ENCODE measurements around the gene SLIT3.

- no peak for TF ChIP-seq CTCF (IDR thresholded peaks at IDR 0.05; ENCODE audit: low read depth, low read length, poor library complexity, severe bottlenecking)
- TF ChIP-seq EZH2phosphoT487 (IDR thresholded peaks at IDR 0.05; ENCODE audit: borderline replicate concordance, low read length), result no peak
Observed at GRCh38 chr5:169176709-169177694, 123.9 kb downstream of the SLIT3 start.

Data from DOHH2 (cell line).